ENCODE data around the gene ATF6B.
A peak's percentile ranks its signal among the peaks of the same experiment; 100 is the strongest.
"Not testable (repeated sequence)": the region's sequence is repeated elsewhere in the genome, so short reads cannot be mapped to it uniquely, and the experiment has no call there.

ATF6B gene

DNA sequence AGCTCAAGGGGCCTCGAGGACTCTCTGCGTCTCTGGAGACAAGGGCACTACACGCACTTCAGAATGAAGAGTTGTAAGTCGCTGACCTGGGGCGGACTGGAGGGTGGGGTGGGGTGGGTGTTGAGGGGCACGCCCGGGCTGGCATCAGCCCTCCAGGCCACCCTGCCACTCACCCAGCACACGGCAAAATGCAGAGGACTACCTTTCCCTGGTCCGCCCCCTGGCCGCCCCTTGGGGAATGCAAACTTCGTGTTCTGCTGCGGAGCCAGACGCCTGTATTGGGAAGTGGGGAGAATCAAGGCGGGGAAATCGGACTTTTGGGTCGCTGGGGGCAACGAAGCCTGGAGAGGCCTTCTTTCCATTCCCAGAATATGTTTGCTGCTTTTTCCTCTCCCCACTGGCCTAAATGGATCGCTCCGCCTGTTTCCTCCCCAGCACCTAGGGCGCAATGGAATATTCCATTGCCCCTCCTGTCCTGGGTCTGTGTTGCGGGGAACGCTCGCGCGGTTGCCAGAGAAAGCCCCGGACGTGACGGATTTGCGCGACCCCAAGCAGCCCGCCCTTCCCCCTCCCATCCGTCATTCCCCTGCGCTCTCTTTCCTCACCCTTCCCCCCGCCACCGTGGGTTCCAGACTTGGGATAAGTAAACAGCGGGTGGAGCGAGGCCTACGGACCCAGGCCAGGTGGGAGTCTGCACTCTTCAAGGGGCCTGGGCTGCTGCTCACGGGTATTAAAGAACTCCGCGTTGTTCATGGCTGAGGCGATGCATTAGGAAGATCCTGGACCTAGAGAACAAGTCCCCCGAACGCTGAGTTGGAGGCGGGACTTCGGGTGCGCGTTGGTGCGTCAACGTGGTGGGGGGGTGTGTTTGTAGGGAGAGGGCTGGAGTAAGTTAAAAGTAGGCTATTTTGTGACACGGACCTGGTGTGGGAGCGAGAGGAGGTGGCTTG lies 25.8 kb upstream of the ATF6B start, which contains the start of gene PPT2:
Gene PPT2 (plus strand): TSS at position 578 of the 950 bp plus-strand sequence. CDS start 454 bp downstream, outside the sequence.
- peak; percentile 32 to 81 for DNase-seq

DNA sequence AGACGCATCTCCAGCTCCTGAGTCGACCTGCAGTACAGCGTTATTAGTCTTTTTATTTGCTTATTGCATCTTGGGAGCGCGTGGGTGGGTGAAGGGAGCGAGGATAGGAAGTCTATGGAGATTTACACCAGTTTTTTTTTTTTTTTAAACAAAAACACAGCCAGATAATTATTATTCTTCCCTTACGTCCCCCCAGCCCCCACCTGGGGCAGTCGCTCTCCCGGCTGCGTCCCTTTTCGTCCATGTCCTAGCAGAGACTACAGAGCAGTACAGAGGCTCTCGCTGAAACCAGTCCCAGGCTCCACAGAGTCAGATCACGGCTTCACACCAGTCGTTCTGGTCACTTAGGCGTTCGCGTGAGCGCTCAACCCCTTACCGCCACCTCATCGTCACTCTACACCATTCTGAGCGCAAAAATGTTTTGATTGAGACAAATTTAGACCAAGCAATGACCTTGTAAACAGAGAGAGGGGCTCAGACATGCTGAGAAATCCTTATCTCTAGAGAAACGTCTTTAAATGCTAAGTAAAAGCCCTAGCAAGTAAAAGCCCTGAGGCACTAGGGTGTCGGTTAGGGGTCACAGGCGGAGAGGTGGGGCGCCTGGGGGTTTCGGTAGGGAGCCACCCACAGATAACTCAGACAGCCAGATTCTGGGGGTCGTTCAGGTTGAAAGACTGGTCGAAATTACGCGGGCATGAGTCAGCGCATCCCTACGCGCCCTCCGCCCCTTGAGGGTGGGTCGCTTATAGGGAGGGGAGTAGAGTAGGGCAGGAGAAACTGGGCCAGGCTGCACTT lies 24.9 kb upstream of the ATF6B start:
- DNase-seq: no peak

DNA sequence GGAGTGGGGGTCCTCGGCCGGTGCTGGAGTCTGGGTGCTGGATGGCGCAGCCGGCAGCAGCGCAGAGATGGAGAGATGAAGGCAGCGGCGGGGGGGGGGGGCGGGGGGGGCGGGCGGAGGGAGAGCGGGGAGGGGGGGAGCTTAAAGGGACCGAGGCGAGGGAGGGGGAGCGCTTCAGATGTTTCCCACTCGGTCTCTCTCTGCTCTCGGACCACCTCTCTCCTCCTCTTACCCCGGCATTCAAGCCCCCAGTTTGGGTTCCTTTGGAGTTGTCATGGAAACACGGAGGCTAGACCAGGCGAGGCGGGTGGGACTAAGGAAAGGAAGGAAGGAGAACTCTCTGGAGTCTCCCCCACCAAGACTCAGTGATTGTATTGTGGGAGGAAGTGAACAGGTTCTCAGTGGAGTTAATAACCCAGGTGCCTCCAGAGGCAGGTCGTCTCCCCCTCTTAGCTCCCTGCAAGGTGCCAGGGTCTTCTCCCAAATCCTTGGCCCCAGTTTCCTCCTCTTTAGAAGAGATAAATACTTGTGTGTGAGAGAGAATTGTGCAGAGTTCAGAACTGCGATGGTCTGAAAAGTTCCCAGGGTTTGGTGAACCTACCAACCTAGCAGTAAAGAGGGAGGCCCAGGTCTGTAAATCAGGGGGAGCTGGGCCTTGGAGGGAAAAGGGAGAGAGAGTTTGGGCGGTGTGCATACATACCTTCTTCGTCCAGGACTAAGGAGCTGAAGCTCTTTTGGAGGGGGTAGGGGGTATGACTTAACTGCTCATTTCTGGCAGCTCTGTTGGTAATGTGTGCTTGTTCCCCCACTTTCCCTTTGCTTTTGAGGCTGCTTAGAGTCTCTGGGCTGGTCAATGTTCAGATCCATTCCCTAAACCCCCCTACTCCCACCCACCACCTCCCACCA lies 24.1 kb upstream of the ATF6B start, which contains the start of gene PRRT1:
Gene PRRT1 (minus strand): TSS at position 77 of the 906 bp plus-strand sequence. CDS start 112 bp downstream, outside the sequence.
- DNase-seq: no peak

DNA sequence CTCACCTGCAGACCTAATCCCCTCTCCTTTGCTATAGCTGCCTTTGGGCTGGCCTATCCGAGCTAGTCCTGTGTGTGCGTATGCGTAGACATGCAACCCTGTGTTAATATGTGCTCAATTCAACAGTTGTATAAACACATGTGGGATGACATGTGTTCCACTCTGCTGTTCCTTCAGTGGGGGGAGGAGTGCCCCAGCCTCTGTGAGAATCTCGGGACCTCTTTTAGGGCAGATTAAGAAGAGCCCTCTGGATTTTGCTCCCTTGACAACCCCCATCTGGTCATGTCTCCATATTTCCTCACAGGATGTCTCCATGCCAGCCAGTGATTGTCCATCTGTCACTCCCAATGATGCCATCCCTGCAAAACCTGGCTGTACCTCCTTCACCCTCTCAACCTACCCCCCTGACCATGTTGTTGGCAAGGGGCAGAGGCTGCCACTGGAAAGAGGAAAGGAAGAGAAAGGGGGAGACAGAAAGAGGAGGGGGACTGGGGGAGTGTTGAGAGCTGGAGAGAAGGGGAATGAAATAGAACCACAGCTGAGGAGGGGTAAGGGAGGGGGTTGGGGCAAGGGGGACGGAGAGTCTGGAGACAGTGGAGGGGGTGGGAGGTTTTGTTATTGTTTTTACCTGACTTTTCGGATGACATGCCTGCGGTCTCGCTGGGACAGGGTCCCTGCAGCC lies 23.3 kb upstream of the ATF6B start:
- DNase-seq: no peak

DNA sequence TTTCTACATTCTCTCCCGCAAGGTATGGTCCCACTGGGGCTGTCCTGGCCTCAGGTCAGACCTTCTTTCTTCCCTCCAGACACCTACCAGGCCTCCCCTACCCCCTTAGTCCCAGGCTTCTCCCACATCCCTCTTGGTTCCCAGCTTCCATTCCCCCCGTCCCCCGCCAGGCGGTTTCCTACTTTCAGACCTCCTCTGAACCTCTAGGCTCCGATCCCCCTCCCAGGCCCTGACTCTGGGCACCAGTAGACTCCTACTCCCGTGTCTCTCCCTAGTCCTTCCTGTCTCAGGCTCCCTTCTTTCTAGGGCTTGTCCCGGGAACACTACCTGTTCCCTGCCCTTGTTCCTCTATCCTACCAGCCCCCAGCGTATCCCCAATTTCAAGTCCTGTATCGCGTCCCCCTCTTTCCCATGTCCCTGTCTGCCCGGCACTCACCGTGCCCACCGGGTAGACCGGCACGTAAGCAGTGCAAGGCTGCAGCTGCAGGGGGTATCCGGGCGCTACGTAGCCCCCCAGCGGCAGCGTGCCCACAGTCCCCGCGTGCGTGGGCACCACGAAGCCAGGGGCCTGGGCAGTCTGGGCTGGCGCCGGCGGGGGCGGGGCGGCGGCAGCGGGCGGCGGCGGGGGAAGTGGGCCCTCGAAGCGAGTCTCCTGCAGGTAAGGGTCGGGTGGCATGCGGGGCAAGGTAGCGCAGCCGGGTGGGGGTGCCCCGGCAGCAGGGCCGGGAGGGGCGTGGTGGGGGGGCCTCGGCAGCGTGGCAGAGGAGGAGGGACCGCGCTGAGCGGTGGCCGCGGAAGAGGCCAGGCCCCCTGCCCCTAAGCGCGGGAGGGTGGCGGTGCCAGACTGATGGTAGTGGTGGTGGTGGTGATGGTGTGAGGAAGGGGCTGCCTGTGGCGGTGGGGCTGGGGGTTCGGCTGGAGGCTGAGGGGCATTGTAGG lies 22.2 kb upstream of the ATF6B start:
- no peak for DNase-seq

DNA sequence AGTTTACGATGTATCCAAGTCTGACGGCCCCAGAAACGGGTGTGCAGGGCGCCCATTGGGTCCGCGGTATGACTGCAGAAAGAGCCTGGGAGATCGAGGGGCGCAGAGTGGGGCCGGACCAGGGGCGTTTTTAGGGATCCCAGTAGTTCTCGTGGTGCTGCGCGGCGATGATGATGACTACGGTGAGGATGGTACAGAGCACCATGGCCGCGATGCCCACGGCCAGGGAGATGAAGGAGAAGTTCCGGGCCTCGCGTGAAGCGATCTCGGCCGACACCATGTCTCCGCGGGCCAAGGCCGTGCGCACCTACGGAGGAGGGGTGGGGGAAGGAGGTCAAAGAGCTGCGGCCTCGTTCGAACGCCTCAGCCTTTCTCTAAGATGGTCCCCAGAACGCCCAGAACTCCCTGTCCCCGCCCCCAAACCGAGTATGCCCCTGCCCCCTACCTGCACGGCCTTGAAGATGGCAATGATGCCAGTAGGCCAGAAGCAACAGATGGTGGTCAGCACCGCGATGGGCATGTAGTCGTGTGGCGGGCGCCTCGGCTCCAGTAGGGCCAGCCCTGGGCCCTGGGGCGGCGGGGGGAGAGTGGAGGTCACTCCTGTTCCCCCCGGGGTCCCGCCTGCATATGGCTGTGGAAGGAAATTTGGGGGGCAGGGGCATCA lies 21.2 kb upstream of the ATF6B start:
- DNase-seq: no peak

DNA sequence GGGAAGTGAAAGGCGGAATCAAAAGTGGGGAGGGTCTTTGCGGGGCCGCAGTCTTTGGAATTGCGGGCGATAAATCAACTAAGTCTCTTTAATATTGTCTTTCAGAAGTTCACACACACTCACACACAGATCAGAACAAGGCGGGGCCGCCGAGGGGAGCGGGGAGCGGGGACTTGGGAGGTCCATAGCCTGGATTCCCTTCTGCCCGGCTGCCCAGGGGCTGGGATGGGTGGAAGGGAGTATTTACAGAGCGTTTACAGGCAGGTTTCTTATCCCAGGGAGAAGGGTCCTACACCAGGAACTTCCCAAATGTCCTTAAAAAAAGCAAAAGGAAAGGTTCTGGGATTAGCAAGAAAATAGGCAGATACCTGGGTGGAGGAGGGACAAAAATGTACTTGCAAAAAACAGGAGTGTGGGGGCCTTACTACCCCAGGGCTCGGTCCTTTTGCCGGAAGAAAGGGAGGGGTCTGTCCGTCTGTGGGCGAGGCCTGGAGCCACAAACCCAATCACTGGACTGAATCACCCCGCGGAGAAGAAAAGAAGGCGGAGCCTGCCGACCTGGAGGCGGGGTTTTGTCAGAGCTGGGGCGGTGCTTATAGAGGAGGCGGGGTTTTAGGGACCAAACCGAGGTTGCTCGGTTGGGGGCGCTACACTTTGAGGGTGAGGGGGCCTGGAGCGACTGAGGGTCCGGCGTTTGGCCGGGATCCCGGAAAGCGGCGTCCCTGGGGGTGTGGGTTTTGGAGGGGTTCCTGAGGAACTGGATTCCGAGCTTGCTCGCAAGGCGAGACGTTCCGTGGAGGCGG lies 20.4 kb upstream of the ATF6B start:
- DNase-seq: peak in 1 of 2 donors; percentile 27

DNA sequence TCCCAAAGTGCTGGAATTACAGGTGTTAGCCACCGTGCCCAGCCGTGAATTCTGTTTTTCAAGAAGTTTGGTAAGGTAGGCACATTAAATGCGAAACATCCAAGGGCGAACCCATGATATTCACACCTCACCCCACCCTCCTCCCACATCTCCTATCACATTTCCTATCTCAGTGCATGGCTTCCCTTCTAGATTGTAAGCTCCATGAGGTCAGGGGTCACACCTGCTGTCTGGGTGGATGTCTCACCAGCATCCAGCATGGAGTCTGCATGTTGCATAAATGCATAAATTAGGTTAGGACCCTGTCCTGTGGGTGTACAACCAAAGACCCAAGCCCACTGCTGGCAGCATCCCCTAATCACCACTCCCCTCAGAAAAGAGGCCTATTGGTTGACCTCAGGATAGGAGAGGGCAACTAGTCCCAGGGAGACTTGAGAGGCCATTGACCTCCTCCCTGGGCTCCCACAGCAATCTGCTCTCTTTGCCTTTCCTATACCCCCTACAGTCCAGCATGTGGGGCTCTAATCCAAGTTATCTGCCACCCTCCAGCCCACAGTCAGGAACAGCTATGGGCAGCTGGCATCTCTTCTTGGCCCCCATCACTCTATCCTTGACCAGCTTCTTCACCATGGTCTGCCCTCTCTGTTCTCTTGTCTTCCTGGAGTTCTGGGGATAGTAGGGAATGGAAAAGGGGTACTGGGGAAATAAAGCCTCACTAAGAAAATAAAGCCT lies 19.5 kb upstream of the ATF6B start:
- no peak for DNase-seq

DNA sequence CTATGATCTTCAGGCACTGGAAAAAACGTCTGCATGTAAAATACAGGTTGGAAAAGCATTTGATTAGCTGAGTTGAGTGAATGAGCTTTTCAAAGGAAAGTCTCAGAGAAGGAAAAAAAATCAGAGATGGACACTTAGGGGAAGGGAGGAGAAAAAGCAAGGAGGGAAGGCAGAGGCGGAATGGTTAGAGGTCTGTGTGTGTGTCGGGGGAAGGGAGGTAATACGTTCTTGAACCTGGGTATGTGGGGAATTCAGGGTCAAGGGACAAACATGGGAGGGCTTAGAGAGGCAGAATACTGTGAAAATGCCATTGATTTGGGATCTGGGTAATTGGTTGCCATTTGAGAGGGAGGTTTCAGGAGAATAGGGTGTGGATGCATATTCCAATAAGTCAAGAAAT lies 18.6 kb upstream of the ATF6B start:
- DNase-seq: no peak

DNA sequence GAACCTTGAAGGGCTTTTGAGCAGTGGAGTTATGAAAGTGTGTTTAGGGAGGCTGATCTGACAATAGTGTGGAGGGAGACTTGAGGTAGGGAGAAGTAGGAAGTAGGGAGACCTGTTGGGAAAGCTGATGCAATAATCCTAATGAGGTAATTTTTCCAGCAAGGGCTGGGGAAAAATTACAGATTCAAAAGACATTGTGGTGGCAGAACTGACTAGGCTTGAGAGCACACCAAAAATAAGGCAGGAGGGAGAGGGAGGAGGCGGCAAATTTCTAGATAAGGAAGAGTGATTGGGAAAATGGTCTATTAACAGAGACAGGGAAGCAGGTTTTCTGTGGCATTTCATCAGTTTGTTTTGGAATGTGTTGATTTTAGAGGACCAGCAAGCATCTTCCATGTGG lies 18.2 kb upstream of the ATF6B start:
- no peak for DNase-seq

DNA sequence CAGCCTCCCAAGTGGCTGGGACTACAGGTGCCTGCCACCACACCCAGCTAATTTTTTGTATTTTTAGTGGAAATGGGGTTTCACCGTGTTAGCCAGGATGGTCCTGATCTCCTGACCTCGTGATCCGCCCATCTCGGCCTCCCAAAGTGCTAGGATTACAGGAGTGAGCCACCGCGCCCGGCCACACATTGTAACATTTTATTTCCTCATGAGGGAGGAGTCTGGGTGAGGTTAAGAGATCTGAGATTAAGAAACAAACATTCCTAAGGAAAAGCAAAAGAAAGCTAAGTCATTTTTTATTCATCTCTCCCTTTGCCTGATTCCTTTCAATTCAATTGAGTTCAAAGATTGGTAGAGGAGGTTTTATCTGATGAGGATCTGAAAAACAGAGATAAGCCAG lies 16.2 kb upstream of the ATF6B start:
- DNase-seq: not testable (repeated sequence)

DNA sequence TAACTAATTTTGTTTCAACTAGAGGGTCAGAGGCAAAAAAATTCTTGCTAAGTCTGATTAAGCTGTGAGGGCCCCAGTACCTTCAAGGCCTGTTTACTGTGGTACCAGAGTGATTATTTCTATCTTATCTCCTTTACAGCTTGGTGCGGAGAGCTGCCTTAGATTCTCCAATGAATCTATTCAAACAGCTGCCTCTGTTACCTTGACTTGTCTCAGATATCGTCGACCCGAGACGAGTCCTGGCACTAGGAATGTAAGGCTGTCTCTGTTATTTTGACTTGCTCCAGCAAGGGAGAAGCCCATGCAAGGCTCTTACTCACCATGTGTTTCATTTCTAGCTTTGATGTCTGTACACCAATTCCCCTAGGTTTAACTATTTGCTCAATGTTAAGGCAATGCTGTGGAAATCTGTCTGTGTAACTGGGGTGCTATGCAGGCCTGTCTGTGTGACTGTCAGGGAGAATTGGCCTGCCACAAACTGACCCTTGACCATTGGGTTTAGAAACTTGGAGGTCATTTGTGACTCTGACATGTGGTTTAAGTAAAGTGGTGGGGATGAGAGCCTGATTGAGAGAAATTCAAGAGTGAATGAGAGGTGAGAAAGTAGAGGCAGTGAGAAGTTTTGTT lies 12.5 kb upstream of the ATF6B start:
- DNase-seq: no peak

DNA sequence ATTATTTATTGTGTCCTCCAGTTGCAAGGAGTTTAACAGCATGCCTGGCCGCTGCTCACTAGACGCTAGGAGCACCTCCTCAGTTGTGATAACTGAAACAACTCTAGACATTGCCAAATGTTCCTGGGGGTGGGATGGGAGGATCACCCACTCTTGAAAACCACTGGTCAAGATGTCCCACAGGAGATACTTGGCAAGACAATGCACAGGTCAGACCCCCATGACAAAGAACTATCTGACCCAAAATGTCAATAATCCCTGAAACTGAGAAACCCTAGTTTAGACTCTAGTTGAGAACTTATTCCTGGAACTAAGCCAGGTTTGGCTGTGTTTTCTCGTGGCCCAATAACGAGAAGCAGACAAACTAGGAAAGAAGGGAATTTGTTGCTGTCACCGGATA lies 11.5 kb upstream of the ATF6B start:
- DNase-seq: no peak

DNA sequence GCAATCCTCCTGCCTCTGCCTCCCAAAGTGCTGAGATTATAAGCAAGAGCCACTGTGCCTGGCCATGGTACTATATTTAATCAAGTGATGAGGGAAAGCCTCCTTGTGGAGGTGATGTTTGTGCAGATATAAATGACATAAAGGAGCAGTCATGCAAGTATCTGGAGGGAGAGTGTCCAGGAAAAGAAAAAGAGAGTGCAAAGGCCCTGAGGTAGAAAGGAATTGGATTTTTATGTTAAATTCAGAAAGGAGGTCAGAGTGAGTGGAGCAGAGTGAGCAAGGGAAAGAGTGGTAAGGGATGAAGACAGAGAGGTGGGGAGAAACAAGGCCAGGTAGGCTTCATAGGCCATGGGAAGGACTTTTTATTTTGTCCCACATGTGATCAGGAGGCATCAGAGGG lies 9.4 kb upstream of the ATF6B start:
- no peak for DNase-seq

DNA sequence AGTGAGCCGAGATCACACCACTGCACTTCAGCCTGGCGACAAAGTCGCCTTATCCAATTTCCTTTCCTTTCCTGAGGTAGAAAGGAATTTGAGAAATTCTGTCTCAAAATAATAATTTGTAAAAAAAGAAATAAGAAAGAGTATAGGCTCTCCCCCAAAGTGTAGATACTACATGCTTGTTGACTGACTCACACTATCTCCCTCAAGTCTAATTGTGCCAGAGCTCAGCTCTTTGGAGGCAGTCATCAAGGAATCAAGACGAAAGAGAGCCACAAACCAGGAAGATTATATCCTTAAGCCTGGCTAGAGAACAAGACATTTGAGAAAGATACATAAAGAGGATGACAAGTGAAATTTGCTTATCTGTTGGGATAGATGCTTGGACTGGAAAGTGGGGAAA lies 5.7 kb upstream of the ATF6B start:
- DNase-seq: no peak

DNA sequence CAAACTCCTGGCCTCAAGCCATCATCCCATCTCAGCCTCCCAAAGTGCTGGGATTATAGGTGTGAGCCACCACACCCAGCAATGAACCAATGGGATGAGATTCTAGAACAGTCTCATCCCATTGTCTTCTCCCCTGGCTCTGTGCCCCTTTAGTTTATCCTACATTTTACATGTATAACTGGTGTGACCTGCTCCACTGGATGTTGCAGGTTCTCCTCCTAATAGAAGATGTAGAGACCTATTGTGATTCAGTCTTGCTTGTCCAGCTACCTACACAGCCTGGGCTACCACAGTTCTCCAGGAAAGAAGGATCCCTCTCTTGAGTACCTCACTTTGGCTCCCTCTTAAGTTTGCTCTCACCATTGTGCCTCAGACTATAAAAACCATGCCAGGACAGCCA lies 4.1 kb upstream of the ATF6B start:
- no peak for DNase-seq

DNA sequence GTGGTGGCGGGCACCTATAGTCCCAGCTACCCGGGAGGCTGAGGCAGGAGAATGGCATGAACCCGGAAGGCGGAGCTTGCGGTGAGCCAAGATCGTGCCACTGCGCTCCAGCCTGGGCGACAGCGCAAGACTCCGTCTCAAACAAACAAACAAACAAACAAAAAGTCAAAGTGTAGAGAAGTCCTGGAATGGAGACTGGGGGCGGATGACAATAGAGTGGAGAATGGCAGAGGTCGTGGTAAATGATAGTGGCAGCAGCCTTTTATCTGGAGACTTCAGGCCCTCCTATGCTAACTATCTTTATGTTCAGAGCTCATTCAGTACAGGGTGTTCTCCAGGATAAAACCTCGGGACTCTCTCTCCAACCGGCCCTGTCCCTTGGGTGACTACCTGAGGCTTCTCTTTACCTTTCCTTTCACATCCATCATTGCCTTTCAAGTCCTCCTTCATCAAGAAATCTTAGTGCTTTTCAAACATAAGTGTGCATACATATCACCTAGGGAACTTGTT lies 3.4 kb upstream of the ATF6B start:
- no peak for DNase-seq
